ENCODE measurements around the gene SBF2.

- no peak for TF ChIP-seq CTCF (IDR thresholded peaks at IDR 0.05)
- no peak for TF ChIP-seq POLR2A (IDR thresholded peaks at IDR 0.05)
These were observed 47.0 kb downstream of the SBF2 start for GRCh38 chr11:10247011-10247410.

Data from esophagus squamous epithelium (tissue), 4 donors.